Stimulated activated naive CD4-positive, alpha-beta T cell (primary cell): ENCODE measurements around the gene NPAS3.

Source experiments
- DNase-seq, 6 experiments: peaks; one replicate each; lab custom pipeline; 2025; lab: John Stamatoyannopoulos, UW

The NPAS3 gene

DNA sequence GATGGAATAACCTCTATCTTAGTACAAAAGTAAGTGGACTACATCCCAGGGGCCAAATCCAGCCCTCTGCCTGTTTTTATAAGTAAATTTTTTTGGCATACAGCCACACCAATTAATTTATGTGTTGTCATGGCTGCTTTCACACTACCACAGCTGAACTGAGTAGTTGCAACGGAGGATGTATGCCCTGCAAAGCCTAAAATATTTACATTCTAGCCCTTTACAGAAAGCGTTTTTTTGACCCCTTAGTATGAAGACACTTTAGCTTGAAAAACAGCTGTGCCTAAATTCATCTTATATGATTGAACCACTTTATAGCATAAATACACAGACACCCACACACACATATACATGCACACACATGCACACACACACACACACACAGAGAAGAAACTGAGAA is 510.6 kb downstream of the NPAS3 start:
- no peak for DNase-seq

DNA sequence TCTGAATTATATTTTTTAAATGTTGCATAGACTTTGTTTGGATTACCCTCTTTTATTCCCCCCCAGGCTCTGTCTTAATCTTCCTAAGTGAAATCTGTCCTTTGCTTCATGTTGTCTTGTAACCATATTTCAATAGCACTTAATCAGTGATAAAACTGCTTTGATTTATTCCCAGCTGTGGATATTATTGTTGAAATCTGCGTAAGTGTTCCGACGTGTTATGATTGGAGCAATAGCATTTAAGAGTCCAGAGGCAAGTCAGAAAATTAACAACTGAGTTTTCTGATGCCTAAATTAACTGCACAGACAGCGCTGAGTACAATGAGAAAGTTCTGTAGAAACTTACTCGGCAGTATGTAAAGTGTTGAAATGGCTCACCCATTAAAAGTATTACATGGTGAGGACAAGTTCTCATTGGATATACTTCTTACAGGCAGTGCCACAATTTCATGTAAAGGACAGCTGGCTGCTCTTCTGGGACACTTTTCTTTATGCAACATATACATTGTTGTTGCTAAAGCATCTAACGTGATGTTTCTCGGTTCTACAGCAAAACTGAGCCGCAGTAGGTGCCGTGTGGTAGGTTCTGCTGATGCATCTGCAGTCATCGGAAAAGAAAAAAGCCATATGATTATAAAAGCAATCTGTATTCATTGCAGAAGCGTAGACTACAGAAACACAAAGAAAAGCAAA is 511.2 kb downstream of the NPAS3 start:
- DNase-seq, result no peak

DNA sequence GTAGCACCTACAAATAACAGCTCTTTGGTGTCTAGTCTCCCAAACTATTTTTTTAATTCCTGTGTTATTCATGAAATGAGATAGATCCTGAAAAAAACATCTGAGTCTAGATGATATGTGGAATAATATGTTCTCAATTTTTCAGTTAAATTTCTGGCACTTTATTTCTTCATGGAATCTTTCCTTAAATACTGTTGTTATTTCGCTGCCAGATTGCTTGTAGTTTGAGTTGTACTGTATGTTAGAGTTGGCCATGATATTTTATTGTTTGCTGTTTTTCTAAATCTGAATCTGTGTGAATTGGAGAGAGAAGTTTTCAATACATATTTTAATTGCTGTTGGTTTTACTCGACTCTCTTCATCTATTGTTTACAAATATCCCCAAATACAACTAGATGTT is 511.7 kb downstream of the NPAS3 start:
- DNase-seq, result no peak

DNA sequence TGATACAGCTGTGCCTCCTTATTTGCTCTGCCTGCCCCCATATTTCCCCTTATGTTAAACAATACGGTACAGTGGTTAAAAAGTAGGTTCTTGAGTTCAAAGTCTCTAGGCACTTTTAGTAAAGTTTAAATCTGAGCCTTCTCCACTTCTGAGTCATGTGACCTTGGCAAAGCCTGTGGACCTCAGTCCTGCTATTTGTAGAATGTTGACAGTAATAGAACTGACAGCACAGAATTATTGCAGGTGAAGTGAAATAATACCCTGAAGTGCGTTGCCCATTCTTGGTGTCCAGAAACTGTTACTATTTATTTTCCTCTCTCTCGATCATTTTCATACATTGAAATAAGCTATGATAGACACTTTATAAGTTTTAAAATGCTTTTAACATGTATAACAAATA is 512.5 kb downstream of the NPAS3 start:
- DNase-seq, result no peak

DNA sequence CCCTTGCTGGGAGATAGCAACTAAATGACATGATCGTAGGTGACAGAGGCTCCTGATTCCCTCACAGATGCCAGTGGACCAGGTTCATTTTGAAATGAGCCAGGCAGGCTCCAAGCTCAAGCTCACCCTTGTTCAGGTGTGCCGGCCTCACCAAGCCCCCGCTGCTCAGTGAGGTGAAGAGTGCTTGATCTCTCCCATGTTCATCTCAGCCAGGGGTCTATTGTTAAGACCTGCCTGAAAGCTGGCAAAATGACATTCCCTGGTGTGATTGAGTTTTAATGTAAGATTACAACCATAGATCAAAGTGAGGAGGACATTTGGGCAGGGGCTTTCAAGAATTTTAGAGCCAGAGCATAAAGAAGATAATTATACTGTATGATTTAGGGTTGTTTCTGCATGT is 514.3 kb downstream of the NPAS3 start:
- no peak for DNase-seq

GRCh38 chr14:33454022-33454595 is 515.4 kb downstream of the NPAS3 start:
- no peak for DNase-seq

DNA sequence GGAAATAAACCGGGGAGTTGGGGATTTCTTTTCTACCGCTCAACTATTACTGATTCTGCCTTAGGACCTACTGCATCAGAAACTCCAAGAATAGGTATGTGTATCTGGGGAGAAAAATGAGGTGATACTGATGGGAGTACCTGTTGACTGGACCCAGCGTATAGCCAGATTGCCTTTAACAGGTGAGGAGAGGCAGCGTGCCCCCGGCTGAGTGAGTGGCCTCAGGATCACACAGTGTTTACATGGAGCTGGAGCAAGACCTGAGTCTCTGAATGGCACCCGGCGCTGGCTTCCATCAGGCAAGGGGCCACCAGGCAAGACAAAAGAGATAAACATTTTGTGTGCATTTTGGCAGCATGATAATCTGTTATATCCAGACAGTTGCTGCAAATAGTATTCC is 516.0 kb downstream of the NPAS3 start:
- DNase-seq, result no peak

- no peak for DNase-seq
Measured at GRCh38 chr14:33455654-33456345, 517.1 kb downstream of the NPAS3 start.

- no peak for DNase-seq
Measured at GRCh38 chr14:33457021-33457420, 518.3 kb downstream of the NPAS3 start.

DNA sequence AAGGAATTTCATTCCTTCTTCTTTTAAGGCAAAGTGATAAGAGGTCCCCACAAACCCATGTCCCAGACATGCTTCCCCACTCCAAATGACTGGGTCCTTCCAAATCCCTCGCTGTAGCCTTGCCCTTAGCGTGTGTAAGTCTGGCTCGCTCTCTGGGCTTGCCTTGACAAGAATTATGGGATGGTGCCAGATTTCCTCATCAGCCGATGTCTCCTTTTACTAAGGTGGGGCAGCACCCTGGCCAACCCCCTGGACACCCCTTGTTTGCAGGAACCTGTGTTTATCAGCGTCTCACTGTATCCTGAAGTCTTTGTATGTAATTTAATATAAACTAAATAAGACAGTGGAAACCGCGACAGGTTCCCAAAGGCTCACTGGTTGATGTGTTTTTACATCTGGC is 518.9 kb downstream of the NPAS3 start:
- DNase-seq, result no peak

GRCh38 chr14:33460164-33460563 is 521.5 kb downstream of the NPAS3 start:
- DNase-seq, result no peak

GRCh38 chr14:33461036-33461435 is 522.4 kb downstream of the NPAS3 start:
- no peak for DNase-seq

- DNase-seq, result no peak
Measured at GRCh38 chr14:33463731-33464130, 525.1 kb downstream of the NPAS3 start.

- DNase-seq, result no peak
Measured at GRCh38 chr14:33464254-33464962, 525.7 kb downstream of the NPAS3 start.

- no peak for DNase-seq
Measured at GRCh38 chr14:33465846-33466700, 527.4 kb downstream of the NPAS3 start.

GRCh38 chr14:33467971-33468370 is 529.3 kb downstream of the NPAS3 start:
- DNase-seq, result no peak

DNA sequence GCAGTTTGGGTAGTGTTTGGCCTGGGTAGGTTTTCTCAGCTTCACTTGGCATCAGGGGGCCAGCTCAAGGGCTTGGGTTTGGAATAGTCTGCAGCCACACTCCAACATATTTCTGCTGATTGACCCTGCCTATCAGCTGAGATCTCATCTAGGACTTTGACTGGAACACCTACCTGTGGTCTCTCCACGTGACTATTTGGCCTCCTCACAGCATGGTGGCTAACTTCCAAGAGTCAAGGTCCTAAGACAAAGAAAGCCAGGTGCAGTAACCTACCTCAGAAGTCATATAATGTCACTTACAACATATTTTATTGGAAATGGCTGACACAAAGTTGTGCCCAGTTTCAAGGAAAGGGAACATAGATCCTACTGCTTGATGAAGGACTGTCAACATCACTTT is 531.2 kb downstream of the NPAS3 start:
- no peak for DNase-seq

- no peak for DNase-seq
Measured at GRCh38 chr14:33471776-33472175, 533.1 kb downstream of the NPAS3 start.

DNA sequence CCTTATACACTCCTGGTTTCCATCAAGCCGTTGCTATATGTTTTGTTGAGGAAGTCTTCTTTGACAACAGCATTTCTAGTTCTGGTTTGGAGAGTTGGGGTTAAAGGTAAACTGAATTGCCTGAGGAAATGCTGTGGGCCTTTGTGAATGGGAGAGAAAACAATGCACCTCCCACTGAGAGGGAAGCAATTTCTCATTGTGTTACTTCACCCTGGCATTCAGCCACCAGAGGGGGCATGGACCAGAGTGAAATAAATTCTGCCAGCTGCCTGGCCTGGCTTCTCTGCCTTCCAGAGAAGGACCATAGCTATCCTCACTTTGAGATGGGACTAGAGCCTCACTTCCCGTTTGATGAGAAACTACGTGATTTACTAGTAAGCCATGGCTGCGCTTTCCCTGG is 536.9 kb downstream of the NPAS3 start:
- no peak for DNase-seq

- DNase-seq, result no peak
Measured at GRCh38 chr14:33477797-33478196, 539.1 kb downstream of the NPAS3 start.

DNA sequence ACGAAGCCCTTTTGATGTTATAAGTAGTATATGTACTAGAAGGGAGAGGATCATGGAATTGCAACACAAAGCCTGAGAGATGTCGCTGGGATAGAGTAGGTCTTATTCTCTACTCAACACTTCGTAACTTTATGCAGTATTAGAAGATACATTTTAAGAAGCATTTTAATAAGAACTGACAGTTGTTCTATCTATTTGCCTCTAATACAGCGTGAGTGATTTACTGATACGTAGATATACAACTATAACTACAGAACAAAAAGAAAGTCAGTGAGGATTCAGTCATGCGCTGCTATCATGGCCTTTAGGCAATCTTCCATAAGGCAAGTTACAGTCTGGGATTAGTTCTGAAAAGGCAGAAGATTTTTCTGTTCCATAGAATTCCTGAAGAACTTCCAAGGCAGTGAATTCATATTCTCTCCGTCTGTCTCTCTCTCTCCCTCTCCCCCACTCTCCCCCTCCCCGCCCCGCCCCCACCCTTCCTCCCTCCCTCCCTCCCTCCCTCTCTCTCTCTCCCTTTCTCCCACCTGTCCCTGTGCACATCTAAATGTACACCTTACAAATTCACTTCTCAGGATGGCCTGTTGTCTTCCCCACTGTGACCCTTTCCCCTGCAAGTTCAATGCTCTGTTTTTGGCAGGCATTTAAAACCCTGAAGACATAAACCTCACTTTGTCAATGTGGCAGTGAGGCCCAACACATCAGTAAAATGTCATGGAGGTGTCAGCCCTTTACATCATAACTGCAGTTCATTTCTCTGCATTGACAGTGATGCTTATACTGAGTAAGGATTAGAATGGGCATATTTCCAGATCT is 541.6 kb downstream of the NPAS3 start:
- no peak for DNase-seq
